ENCODE measurements around the gene RPLP1. TPM values are rescaled to one million over a fixed set of nuclear protein-coding genes. Genes with fewer than 3 reads are reported as not detected.

The RPLP1 gene
- total RNA-seq, 6 experiments from 2014 or later = 1,302 to 1,622 (median 1,423) TPM

DNA sequence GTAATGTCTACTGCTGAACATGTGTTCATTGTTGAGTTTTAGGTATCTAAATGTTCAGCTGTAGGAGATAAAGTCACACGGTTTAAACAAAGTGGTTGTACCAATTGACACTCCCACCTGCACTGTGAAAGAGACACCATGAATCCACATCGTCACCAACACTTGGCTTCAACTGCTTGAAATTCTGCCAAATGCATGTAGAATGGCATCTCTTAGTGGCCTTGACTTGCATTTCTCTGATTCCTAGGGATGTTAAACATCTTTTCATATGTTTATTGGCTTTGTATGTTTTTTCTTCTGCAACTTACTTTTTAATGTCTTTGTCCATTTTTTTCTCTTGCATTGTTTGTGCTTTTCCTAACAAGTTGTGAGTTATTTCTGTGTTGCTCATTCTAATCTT lies 43.4 kb downstream of the RPLP1 start:
- peaks cover 5% of the 10 kb centered on the region; the same call in 1 of the 2 replicates for H3K9me3 Mint-ChIP-seq
- TF ChIP-seq, protein P1, sequence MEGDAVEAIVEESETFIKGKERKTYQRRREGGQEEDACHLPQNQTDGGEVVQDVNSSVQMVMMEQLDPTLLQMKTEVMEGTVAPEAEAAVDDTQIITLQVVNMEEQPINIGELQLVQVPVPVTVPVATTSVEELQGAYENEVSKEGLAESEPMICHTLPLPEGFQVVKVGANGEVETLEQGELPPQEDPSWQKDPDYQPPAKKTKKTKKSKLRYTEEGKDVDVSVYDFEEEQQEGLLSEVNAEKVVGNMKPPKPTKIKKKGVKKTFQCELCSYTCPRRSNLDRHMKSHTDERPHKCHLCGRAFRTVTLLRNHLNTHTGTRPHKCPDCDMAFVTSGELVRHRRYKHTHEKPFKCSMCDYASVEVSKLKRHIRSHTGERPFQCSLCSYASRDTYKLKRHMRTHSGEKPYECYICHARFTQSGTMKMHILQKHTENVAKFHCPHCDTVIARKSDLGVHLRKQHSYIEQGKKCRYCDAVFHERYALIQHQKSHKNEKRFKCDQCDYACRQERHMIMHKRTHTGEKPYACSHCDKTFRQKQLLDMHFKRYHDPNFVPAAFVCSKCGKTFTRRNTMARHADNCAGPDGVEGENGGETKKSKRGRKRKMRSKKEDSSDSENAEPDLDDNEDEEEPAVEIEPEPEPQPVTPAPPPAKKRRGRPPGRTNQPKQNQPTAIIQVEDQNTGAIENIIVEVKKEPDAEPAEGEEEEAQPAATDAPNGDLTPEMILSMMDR (IDR thresholded peaks at IDR 0.05) = no peak
- no peaks in the 10 kb centered on the region for H3K4me1 Mint-ChIP-seq (ENCODE audit: low read depth)
- DNase-seq = no peak
- no peak overlapping the region for H3K4me3 Mint-ChIP-seq
- H3K27me3 Mint-ChIP-seq (ENCODE audit: insufficient read depth) = peaks cover 18% of the 10 kb centered on the region
- no peaks in the 10 kb centered on the region; the same call in 1 of the 2 replicates for H3K36me3 Mint-ChIP-seq (ENCODE audit: low read depth)
- H3K27ac Mint-ChIP-seq = no peak overlapping the region

DNA sequence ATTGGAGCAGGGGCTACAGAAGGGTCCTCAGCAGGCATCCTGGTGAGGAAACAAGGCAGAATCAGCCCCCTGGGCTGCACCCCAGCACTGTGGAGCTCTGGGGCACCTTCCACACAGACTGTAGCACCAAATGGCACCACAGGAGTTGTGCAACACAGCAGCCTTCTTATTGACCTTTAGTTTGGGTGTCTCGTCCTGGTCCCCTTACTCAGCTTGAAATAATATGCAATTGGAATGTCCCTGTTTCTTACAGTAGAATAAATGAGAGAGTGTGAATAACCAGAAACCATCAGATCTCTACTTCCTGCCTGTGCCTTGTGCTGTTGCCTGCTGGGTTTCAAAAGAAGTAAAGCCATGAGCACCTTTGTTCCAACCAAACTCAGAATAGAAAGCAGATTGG lies 44.5 kb downstream of the RPLP1 start:
- DNase-seq = no peak
- Mint-ChIP-seq H3K9me3 (no peaks in the 10 kb centered on the region), H3K27me3 (ENCODE audit: insufficient read depth) (peaks cover 21% of the 10 kb centered on the region), H3K36me3 (ENCODE audit: low read depth) (no peaks in the 10 kb centered on the region), H3K4me3 (no peak overlapping the region), H3K27ac (no peak overlapping the region), H3K4me1 (ENCODE audit: low read depth) (no peaks in the 10 kb centered on the region)
- TF ChIP-seq, protein P1 (IDR thresholded peaks at IDR 0.05) = no peak

GRCh38 chr15:69497667-69498066 lies 45.0 kb downstream of the RPLP1 start:
- H3K27ac Mint-ChIP-seq = no peak overlapping the region
- TF ChIP-seq, protein P1 (IDR thresholded peaks at IDR 0.05) = no peak
- no peaks in the 10 kb centered on the region for H3K4me1 Mint-ChIP-seq (ENCODE audit: low read depth)
- H3K9me3 Mint-ChIP-seq = no peaks in the 10 kb centered on the region
- H3K36me3 Mint-ChIP-seq (ENCODE audit: low read depth) = no peaks in the 10 kb centered on the region
- DNase-seq = no peak
- no peak overlapping the region for H3K4me3 Mint-ChIP-seq
- peaks cover 22% of the 10 kb centered on the region for H3K27me3 Mint-ChIP-seq (ENCODE audit: insufficient read depth)

GRCh38 chr15:69498282-69498681 lies 45.7 kb downstream of the RPLP1 start:
- no peak for DNase-seq
- Mint-ChIP-seq H3K4me1 (ENCODE audit: low read depth) (no peaks in the 10 kb centered on the region), H3K4me3 (no peak overlapping the region), H3K9me3 (no peaks in the 10 kb centered on the region), H3K36me3 (ENCODE audit: low read depth) (no peaks in the 10 kb centered on the region), H3K27me3 (ENCODE audit: insufficient read depth) (peaks cover 25% of the 10 kb centered on the region), H3K27ac (no peak overlapping the region)
- TF ChIP-seq, protein P1 (IDR thresholded peaks at IDR 0.05) = no peak

DNA sequence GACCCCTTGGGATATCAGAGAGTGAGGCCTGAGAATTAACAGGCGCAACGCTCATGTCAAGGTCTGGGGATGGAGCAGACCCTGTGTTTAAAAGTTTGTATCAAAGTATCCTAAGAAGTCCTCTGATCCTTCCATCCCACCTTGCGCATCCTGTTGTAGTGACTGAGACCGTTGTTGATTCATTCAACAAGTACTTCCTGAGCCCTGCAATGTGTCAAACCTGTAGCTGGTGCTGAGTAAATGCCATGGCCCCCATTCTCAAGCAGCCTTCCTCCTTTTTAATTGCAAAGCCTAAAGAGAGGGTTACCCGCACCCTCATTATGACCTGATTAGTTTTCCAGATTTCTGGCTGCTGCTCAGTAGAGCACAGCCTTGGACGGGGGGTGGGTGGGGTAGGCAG lies 46.4 kb downstream of the RPLP1 start:
- H3K36me3 Mint-ChIP-seq (ENCODE audit: low read depth) = no peaks in the 10 kb centered on the region
- H3K27ac Mint-ChIP-seq = no peak overlapping the region
- no peak overlapping the region for H3K4me3 Mint-ChIP-seq
- no peaks in the 10 kb centered on the region for H3K4me1 Mint-ChIP-seq (ENCODE audit: low read depth)
- no peaks in the 10 kb centered on the region for H3K9me3 Mint-ChIP-seq
- TF ChIP-seq, protein P1 (IDR thresholded peaks at IDR 0.05) = no peak
- peaks cover 23% of the 10 kb centered on the region for H3K27me3 Mint-ChIP-seq (ENCODE audit: insufficient read depth)
- DNase-seq = no peak
